GM12873 (cell line): ENCODE results near the gene GPR35.

Source experiments
- TF ChIP-seq, protein P1 (sequence below): IDR thresholded peaks from 2 replicates; pipeline ENCODE4 v1.5.1; 2012; ENCODE audit warnings: low read depth, mild to moderate bottlenecking, moderate library complexity, low read length, control low read depth; ENCODE audit not compliant: insufficient read depth; ENCODE audit errors: missing control alignments

The GPR35 gene

DNA sequence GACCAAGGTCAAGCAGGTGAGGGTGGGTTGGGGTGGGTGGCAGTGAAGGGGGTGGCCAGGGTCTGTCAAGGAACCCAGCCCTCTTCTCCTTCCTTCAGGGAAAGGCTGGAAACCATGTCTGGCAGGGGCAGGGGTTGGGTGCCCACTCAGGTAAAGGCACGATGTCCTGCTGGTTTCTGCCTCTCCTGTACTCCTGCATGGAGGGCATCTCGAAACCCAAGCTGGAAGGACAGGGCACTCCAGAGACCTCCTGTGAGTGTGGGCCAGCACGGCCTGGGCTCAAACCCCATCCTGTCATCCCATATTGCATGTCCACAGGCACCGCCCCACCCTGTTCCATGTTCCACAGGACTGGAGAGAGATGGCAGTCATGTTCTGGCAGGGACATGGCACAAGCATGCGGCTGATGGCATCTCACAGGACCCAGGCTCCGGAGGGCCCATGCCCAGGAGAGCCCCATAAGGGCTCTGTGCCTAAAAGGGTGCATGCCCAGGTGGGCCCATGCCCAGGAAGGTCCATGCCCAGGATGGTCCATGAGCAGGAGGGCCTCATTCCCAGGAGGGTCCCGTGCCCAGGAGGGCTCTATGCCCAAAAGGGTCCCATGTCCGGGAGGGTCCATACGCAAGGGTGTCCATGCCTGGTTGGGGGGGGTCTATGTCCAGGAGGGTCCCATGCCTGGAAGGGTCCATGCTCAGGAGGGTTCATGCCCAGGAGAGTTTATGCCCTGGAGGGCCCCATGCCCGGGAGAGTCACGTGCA lies 6.4 kb downstream of the GPR35 start:
- TF ChIP-seq, protein P1, sequence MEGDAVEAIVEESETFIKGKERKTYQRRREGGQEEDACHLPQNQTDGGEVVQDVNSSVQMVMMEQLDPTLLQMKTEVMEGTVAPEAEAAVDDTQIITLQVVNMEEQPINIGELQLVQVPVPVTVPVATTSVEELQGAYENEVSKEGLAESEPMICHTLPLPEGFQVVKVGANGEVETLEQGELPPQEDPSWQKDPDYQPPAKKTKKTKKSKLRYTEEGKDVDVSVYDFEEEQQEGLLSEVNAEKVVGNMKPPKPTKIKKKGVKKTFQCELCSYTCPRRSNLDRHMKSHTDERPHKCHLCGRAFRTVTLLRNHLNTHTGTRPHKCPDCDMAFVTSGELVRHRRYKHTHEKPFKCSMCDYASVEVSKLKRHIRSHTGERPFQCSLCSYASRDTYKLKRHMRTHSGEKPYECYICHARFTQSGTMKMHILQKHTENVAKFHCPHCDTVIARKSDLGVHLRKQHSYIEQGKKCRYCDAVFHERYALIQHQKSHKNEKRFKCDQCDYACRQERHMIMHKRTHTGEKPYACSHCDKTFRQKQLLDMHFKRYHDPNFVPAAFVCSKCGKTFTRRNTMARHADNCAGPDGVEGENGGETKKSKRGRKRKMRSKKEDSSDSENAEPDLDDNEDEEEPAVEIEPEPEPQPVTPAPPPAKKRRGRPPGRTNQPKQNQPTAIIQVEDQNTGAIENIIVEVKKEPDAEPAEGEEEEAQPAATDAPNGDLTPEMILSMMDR, result no peak

DNA sequence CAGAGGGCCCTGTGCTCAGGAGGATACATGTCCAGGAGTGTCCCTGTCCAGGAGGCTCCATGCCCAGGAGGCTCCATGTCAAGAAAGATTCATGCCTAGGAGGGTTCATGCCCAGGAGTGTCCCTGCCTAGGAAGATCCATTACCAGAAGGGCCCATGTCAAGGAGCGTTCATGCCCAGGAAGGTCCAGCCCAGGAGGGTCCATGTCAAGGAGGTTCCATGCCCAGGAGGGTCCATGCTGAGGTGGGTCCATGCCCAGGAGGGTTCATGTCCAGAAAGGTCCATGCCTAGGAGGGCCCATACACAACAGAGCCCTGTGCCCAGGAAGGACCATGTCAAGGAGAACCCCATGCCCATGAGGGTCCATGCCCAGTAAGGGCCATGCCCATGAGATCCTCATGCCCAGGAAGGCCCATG lies 7.0 kb downstream of the GPR35 start:
- TF ChIP-seq, protein P1, result no peak

DNA sequence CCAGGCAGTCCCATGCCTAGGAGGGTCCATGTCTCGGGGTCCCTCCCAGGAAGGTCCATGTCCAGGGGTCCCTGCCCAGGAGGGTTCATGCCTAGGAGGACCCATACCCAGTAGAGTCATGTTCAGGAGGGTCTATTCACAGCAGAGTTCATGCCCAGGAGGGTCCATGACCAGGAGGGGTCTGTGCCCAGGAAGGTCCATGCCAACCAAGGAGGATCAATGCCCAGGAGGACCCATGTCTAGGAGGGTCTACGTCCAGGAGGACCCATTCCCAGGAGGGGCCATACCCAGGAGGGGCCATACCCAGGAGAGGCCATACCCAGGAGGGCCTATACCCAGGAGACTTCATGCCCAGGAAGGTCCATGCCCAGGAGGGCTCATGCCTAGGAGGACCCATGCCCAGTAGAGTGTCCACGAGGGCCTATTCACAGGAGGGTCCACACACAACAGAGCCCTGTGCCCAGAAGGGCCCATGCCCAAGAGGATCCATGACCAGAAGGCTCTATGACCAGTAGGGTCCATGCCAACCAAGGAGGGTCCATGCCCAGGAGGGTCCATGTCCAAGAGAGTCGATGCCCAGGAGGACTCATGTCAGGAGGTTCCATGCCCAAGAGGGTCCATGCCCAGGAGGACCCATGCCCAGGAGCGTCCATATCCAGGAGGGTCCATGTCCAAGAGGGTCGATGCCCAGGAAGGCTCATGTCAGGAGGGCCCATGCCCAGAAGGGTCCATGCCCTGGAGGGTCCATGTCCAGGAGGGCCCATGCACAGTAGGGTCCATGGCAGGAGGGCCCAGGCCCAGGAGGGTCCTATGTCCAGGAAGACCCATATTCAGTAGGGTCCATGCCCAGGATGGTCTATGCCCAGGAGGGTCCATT lies 10.1 kb downstream of the GPR35 start:
- TF ChIP-seq, protein P1, result no peak

DNA sequence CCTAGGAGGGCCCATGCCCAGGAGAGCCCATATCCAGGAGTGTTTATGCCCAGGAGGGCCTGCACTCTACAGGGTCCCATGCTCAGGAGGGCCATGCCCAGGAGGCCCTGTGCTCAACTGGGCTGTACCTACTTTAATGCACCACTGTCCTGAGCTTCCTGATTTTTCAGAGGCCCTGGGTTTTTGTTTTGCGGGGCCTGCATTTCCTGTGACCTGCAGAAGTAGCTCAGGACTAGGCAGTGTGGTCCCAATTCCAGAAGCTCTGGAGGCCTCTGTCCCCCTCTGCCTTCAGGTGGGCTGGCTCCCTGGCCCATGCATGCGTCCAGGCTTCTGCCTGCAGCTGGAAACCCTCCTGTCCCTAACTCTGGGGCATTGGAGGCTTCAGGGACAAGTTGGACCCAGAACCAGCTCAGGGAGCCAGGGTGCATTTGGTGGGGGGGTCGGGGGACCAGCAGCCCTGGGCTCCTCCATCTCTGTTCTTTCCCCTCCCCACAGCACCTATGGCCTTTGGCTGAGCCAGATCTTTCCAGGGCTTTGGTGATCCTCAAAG lies 10.8 kb downstream of the GPR35 start:
- TF ChIP-seq, protein P1, result no peak

DNA sequence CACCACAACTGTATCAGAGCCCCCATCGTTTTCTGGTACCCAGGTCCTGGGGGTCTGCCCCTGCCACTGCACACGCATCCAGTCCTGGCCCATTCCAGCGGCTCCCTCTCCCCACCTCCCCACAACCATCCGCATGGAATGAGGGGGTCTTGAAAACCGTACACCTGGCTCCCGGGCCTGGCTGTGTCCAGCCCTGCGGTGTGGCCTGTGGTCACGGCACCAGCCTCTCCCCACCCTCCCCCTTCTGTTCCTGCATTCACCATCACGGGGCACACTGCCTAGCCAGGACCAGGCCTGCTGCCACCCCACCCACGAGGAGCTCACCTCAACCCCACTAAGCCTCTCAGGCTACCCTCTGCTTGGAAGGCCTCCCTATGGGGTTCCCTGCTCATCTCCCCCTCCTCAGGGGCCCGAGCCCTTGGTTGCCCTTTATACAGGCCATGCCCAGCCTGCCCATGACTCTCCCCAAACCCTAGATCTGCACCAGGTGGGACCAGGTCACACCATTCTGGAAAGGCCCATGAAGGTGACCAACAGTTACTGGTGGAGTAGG lies 11.4 kb downstream of the GPR35 start:
- TF ChIP-seq, protein P1, result no peak

DNA sequence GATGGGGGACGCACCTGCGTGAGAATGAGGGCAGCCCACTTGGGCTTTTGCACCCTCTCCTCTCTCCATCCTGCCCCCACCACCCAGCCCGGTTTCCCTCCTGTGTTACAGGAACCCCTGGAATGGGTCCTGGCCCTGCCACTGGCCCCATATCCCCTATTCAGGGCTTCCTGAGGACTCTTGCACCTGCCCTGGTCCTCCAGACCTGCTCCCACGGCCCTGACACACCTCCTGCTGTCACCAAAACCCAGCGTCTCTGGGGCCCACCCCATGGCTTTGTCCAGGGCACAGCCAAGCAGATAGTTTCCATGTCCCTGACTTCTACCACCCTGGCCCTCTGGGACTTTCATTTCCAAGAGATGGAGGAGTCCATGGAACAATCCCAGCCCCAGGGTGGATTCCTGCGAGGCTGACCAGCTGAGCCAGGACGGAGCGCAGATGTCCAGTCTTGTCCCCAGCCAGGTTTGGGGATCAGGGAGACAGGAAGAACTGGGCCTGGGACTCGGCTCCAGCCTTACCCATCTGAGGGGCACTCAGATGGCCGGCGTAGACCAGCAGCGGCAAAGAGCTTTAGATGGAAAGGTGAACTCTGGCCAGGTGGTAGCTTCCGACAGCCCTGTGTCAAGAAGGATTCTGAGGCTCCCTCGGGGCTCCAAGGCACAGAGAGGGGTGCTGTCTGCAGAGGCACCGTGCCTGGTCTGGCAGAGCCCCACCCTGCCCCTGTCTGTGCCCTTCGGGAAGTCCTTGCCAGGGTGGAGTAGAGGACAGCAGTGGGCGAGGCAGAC lies 12.0 kb downstream of the GPR35 start:
- TF ChIP-seq, protein P1, result no peak
